GM15510 (cell line): Measurements from ENCODE around the gene KLHL24.

Experiments used
- POLR2A ChIP-seq: IDR thresholded peaks from 3 replicates; pipeline ENCODE4 v1.6.1; 2011; ENCODE audit warnings: borderline replicate concordance; ENCODE audit not compliant: insufficient read length; ENCODE audit errors: extremely low read depth

The KLHL24 gene

GRCh38 chr3:183629546-183630301 lies 5.7 kb upstream of the KLHL24 start:
- TF ChIP-seq POLR2A = no peak

DNA sequence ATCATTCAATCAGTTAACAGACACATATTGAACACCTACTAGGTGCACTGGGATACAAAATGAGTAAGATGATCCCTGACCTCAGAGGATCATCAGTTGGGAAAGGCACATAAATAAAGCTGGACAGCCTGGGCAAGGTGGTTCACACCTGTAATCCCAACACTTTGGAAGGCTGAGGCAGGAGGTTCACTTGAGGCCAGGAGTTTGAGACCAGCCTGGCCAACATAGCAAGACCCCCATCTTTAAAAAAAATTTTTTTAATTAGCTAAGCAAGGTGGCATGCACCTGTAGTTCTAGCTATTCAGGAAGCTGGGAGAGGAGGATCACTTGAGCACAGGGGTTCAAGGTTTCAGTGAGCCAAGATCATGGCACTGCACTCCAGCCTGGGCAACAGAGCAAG lies 3.7 kb upstream of the KLHL24 start:
- TF ChIP-seq POLR2A = no peak

DNA sequence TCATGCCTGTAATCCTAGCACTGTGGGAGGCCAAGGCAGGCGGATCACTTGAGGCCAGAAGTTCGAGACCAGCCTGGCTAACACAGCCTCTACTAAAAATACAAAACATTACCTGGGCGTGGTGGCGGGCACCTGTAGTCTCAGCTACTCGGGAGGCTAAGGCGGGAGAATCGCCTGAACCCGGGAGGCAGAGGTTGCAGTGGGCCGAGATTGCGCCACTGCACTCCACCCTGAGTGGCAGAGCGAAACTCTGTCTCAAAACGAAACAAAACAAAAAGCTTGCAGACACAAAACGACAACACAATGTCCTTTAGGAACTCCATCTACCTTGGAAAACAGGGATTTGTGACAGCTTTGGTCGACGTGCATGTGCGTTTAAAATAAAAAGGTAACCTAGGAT lies 716 bp upstream of the KLHL24 start:
- no peak for TF ChIP-seq POLR2A

- no peak for TF ChIP-seq POLR2A
Observed at GRCh38 chr3:183635107-183635430, 354 bp upstream of the KLHL24 start.

DNA sequence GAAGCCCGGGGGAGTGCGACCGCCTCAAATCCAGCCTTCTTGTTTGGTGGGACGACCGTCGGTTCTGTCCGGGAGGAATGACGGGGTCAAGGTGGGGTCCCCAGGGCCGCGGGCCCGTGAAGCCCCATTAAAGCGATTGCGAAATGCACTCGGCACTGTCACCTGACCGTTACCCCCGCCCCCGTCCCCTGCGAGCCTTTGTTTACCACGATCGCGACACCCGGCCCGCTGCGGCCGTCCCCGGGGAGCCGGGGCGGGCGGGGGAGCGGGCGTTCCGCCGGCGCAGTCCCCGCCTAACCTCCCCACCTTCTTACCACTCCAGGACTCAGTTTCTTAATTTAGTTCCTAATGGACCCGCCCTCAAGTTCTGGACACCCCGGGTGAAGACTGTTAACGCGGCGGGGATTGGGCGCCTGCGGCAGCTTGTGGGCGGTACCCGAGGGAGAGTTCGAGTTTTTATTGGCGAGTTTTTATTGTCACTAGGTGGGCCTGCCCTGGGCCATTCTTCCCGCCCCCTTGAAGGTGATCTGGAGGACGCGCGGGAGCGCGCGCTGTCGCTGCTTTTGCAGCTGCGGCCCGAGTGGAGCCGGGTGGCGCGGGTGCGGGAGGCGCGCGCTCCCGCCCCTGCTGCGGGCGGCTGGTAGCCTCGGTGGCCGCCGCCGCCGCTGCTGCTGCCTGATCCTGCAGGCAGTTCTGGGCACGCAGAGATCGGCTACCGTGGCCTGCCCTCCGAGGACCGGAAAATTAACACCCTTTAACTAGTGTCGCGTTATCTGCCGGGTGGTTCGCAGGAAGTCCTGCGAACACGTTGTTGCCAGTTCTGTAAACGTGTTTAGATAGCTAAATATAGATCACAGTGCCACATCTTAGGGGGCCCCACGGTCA lies 1.0 kb downstream of the KLHL24 start:
- peak; percentile 71 for TF ChIP-seq POLR2A

DNA sequence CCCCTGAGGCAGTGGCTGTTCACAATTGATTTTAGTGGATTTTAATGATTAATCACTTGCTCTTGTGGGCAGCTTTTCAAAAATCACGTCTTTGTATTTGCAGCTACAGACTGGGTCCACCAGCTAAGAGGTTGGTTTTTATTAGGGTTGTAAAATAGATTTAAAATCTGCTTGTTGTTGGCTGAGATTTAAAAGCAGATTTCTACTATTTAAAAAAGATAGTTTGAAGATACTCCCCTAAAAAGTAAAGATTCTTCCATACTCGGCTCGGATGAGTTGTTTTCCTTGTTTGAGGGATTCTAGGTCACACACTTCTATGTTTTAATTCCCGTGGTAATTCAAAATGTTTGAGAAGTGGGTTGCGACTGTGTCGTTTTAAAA lies 1.7 kb downstream of the KLHL24 start:
- TF ChIP-seq POLR2A = no peak

DNA sequence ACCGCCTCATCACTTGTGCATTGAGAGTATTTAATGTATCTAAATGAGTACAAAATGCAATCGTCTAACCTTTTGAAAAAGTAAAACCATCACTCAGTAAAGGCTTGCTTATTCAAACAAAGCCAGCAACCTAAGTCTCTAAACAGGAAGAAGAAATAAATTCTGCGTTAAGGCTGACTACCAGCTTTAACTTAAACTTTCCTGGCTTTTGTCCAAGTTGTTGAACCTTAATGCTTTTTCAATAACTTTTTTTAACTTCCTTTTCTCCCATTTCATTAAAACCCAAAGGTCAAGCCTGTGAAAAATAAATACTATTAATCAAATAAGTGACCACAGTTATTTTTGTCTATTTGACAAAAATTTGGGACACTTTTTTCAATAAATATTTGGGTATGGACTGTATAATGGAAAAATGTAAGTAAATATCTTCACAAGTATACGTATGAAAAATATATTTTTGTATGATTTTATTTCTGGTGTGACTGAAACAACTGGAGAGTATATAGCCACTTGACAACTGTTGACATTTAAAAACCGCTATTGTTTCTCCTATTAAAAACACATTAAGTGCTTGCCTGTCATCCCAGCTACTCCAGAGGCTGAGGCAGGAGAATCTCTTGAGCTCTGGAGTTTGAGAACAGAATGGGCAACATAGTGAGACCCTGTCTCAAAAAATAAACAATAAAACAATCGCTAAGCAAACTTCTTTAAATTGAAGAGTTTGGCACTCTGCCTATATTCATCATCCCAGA lies 2.9 kb downstream of the KLHL24 start:
- TF ChIP-seq POLR2A = no peak

DNA sequence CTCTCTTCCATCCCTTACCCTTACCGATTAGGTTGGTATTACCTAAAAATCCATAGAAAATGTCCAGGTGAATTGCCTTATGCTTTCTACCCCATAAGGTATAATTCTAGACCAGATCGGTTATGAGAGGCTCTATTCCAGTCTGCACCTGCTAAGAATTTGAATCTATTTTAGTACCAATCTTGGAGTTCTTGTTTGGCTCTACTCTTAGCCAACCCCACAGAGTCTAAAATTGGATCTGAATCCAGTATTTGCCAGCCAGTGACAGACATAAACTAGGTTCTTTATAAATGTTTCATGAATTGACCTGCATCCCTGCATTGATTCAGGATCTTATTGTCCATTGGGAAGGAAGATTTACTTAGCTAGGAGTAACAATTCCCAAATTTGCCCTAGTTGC lies 6.5 kb downstream of the KLHL24 start:
- TF ChIP-seq POLR2A = no peak

- no peak for TF ChIP-seq POLR2A
Observed at GRCh38 chr3:183644244-183644643, 8.8 kb downstream of the KLHL24 start.

GRCh38 chr3:183645254-183645653 lies 9.8 kb downstream of the KLHL24 start:
- TF ChIP-seq POLR2A = no peak

GRCh38 chr3:183650554-183650953 lies 15.1 kb downstream of the KLHL24 start:
- no peak for TF ChIP-seq POLR2A

GRCh38 chr3:183653209-183654064 lies 18.0 kb downstream of the KLHL24 start:
- no peak for TF ChIP-seq POLR2A

- no peak for TF ChIP-seq POLR2A
Observed at GRCh38 chr3:183654727-183655126, 19.3 kb downstream of the KLHL24 start.

GRCh38 chr3:183662099-183662498 lies 26.7 kb downstream of the KLHL24 start:
- no peak for TF ChIP-seq POLR2A
